Colonic mucosa (tissue), 4 donors: ENCODE measurements around the gene TMEM205. TPM values are rescaled to one million over a fixed set of nuclear protein-coding genes. Genes with fewer than 3 reads are reported as not detected.

Source experiments
- DNase-seq: peaks from one replicate; pipeline ENCODE4 v3.0.0-alpha.2; 2020
- H3K27ac ChIP-seq: fragments of 200-600 bp; one replicate; pipeline ENCODE4 v1.8.0; 2021
- H3K27me3 ChIP-seq: fragments of 200-600 bp; one replicate; pipeline ENCODE4 v1.8.0; 2021
- H3K36me3 ChIP-seq: fragments of 200-600 bp; one replicate; pipeline ENCODE4 v1.8.0; 2021
- H3K4me1 ChIP-seq: fragments of 200-600 bp; one replicate; pipeline ENCODE4 v1.8.0; 2021; ENCODE audit warnings: mild to moderate bottlenecking
- H3K4me3 ChIP-seq: fragments of 200-600 bp; one replicate; pipeline ENCODE4 v1.8.0; 2021
- H3K9ac ChIP-seq, 2 donors: one replicate each; pipeline ENCODE4 v1.7.0; 2013; ENCODE audit warnings: control low read depth in 2 of 2, low read depth in 2 of 2, low read length in 2 of 2
- H3K9me3 ChIP-seq: fragments of 200-600 bp; one replicate; pipeline ENCODE4 v1.8.0; 2021
- intact Hi-C: fragments of 100-400 bp; cut with DNase I; formaldehyde crosslinking; loops from one replicate; pipeline ENCODE4 v1.14.1; 2022
- total RNA-seq, 2 donors: library from RNA; stranded (reverse); fragmentation: NEBNext Ultra II Directional in 1 of 2; extraction: Animal tissue kit (Norgen Biotek cat#: 25700) in 1 of 2; gene quantifications; one replicate each; pipeline ENCODE4 v1.2.1, GENCODE V29; 2021
- TF ChIP-seq, protein P1 (sequence below): fragments of 200-600 bp; IDR thresholded peaks from one replicate; pipeline ENCODE4 v1.8.0; 2022; ENCODE audit warnings: antibody characterized with exemption, mild to moderate bottlenecking
- donor health status: healthy.
- donor health status: DM: no; HTN: no; CAD: no.
- donor health status: DM: no; HTN: no; CAD: no.

Gene TMEM205
- total RNA-seq, 2 donors from 2014 or later, result 45.4 to 63.4 TPM

DNA sequence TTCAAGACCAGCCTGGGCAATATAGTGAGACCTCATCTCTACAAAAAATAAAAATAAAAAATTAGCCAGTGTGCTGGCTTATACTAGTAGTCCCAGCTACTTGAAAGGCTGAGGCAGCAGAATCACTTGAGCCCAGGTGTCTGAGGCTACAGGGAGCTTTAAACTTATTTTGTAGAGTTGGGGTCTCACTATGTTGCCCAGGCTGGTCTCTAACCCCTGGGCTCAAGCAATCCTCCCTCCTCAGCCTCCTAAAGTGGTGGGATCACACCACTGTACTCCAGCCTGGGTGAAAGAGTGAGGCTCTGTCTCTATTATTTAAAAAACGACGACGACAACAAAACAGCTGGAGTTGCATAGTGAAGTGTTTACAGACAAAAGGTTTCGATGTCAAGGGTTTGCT, 14.6 kb downstream of the TMEM205 start:
- no peaks in the 10 kb centered on the region for H3K4me1 ChIP-seq
- no peaks in the 10 kb centered on the region for H3K27me3 ChIP-seq
- no peak overlapping the region for H3K4me3 ChIP-seq
- H3K9ac ChIP-seq, result no peak overlapping the region
- TF ChIP-seq, protein P1, sequence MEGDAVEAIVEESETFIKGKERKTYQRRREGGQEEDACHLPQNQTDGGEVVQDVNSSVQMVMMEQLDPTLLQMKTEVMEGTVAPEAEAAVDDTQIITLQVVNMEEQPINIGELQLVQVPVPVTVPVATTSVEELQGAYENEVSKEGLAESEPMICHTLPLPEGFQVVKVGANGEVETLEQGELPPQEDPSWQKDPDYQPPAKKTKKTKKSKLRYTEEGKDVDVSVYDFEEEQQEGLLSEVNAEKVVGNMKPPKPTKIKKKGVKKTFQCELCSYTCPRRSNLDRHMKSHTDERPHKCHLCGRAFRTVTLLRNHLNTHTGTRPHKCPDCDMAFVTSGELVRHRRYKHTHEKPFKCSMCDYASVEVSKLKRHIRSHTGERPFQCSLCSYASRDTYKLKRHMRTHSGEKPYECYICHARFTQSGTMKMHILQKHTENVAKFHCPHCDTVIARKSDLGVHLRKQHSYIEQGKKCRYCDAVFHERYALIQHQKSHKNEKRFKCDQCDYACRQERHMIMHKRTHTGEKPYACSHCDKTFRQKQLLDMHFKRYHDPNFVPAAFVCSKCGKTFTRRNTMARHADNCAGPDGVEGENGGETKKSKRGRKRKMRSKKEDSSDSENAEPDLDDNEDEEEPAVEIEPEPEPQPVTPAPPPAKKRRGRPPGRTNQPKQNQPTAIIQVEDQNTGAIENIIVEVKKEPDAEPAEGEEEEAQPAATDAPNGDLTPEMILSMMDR, result no peak
- no peaks in the 10 kb centered on the region for H3K9me3 ChIP-seq
- H3K36me3 ChIP-seq, result no peaks in the 10 kb centered on the region
- no peak for DNase-seq
- H3K27ac ChIP-seq, result no peak overlapping the region
- intact Hi-C loops, result no loop called here

- H3K4me3 ChIP-seq, result no peak overlapping the region
- H3K9me3 ChIP-seq, result no peaks in the 10 kb centered on the region
- intact Hi-C loops, result no loop called here
- DNase-seq, result no peak
- no peak overlapping the region for H3K27ac ChIP-seq
- no peaks in the 10 kb centered on the region for H3K36me3 ChIP-seq
- H3K9ac ChIP-seq, result no peak overlapping the region
- H3K27me3 ChIP-seq, result no peaks in the 10 kb centered on the region
- no peaks in the 10 kb centered on the region for H3K4me1 ChIP-seq
- TF ChIP-seq, protein P1, result no peak
Observed at GRCh38 chr19:11330127-11330526, 15.9 kb downstream of the TMEM205 start.

GRCh38 chr19:11325544-11325943, 20.5 kb downstream of the TMEM205 start:
- TF ChIP-seq, protein P1, result no peak
- no peak overlapping the region for H3K4me3 ChIP-seq
- intact Hi-C loops, result no loop called here
- H3K4me1 ChIP-seq, result no peaks in the 10 kb centered on the region
- no peaks in the 10 kb centered on the region for H3K27me3 ChIP-seq
- no peaks in the 10 kb centered on the region for H3K9me3 ChIP-seq
- no peak for DNase-seq
- no peaks in the 10 kb centered on the region for H3K36me3 ChIP-seq
- no peak overlapping the region for H3K27ac ChIP-seq
- no peak overlapping the region for H3K9ac ChIP-seq

DNA sequence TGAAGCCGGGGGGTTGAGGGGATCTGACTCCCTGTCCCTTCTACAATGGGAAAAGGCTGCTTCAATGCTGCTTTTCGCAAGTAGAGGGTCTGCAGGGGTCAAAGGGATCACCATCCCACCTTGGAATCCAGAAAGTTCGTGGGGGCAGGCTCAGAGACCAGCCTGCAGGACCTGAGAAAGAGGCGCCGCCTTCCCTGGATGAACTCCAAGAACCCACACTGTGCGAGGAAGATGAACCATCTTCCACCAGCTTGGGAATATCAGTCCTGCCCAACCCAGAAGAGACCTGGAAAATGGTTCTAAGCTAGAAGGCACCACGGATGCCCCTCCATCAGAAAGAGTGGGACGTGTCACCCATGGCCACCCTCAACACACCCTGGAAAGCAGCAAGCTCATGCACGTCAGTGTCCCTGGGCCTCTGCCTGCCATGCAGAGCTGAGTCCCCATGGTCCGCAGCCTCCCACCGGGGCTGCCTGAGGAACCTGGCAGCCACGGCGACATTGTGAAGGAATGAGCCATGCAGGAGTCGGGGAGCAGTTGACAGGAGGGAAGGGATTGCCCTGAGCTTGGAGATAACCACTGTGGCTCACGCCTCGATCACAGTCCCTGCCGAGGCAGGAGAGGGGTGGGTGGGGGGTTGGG, 21.2 kb downstream of the TMEM205 start:
- TF ChIP-seq, protein P1, result no peak
- Histone ChIP-seq H3K36me3 (no peaks in the 10 kb centered on the region), H3K9ac (peak overlapping the region; percentile 30 to 51), H3K9me3 (no peaks in the 10 kb centered on the region), H3K4me3 (no peak overlapping the region), H3K4me1 (no peaks in the 10 kb centered on the region), H3K27ac (peak overlapping the region; percentile 27), H3K27me3 (no peaks in the 10 kb centered on the region)
- DNase-seq, result no peak
- intact Hi-C loops, result no loop called here

- TF ChIP-seq, protein P1, result no peak
- Histone ChIP-seq H3K4me1 (no peaks in the 10 kb centered on the region), H3K27me3 (no peaks in the 10 kb centered on the region), H3K9ac (peak overlapping the region in 1 of 2 donors; percentile 51), H3K36me3 (no peaks in the 10 kb centered on the region), H3K9me3 (no peaks in the 10 kb centered on the region), H3K4me3 (no peak overlapping the region), H3K27ac (peak overlapping the region; percentile 27)
- intact Hi-C loops, result no loop called here
- DNase-seq, result peak; percentile 88
Observed at GRCh38 chr19:11324079-11324661, 21.9 kb downstream of the TMEM205 start.
